ENCODE data around the gene VWA5B1. TPM values are rescaled to one million over a fixed set of nuclear protein-coding genes. Genes with fewer than 3 reads are reported as not detected.

The VWA5B1 gene
- total RNA-seq, 1 donor, result not detected

- H3K4me3 ChIP-seq (ENCODE audit: low read depth, low read length), result no peak overlapping the region
- peak; percentile 22 for DNase-seq (ENCODE audit: low read depth)
- no peak for TF ChIP-seq CTCF (IDR thresholded peaks at IDR 0.05; ENCODE audit: insufficient read depth, low read length)
Measured at GRCh38 chr1:20381045-20381641, 90.5 kb downstream of the VWA5B1 start.

DNA sequence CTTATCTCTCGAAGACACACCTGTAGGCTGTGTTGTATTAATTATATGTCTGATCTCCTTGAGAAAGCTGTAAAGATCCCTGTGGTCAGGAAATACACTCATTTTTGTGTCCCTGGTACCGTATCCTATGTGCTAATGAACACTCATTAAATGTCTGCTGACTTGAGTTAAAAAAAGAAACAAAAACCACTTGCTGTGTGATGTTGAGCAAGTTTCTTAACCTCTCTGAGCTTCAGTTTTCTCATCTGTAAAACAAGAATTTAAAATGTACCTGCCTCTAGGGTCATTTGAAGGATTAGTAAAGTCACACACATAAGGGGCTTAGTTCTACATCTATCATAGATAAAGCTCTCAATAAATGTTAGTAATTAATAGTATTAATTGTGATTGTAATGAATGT lies 91.3 kb downstream of the VWA5B1 start:
- TF ChIP-seq CTCF (IDR thresholded peaks at IDR 0.05; ENCODE audit: insufficient read depth, low read length), result no peak
- no peak for DNase-seq (ENCODE audit: low read depth)
- H3K4me3 ChIP-seq (ENCODE audit: low read depth, low read length), result no peak overlapping the region

- no peak for DNase-seq (ENCODE audit: low read depth)
- no peak overlapping the region for H3K4me3 ChIP-seq (ENCODE audit: low read depth, low read length)
- TF ChIP-seq CTCF (IDR thresholded peaks at IDR 0.05; ENCODE audit: insufficient read depth, low read length), result no peak
Measured at GRCh38 chr1:20382711-20383110, 92.0 kb downstream of the VWA5B1 start.

DNA sequence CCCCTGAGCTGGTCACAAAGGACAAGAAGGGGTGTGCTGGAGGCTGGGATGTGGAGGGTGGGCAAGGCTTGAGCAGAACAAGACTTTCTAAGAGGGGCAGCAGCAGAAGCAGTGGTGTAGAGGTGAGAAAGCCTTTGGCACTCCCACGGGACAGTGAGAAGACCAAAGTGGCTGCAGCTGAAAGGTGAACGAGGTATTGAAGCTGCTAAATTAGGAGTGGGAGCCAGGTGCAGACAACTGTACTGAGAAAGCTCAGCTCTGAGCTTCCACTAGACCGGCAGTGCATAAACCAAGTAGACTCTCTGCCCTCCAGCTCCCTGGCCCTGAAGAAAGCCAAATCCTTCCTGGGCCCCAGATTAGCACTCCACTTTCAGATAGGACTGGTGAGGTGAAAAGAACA lies 93.0 kb downstream of the VWA5B1 start:
- DNase-seq (ENCODE audit: low read depth), result no peak
- H3K4me3 ChIP-seq (ENCODE audit: low read depth, low read length), result no peak overlapping the region
- TF ChIP-seq CTCF (IDR thresholded peaks at IDR 0.05; ENCODE audit: insufficient read depth, low read length), result no peak

DNA sequence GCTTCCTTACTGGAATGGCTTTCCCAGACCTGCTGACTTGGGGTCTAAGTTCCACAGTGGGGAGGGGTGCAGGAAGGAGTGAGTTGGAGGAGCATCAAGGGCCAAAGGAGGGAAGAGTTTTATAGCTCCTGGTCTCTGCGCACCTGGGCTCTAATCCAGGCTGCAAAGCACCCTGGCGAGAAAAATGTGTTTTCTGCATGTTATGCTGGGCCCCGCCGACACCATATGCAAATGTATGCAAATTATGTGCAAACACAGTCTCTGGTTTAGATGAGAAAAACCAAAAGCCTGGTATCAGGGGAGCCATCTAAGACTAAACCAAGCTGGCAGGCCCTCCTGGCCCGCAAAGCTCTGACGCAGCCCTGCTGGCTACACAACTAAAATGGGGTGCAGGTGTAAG lies 95.0 kb downstream of the VWA5B1 start:
- no peak for TF ChIP-seq CTCF (IDR thresholded peaks at IDR 0.05; ENCODE audit: insufficient read depth, low read length)
- no peak overlapping the region for H3K4me3 ChIP-seq (ENCODE audit: low read depth, low read length)
- DNase-seq (ENCODE audit: low read depth), result no peak

- no peak overlapping the region for H3K4me3 ChIP-seq (ENCODE audit: low read depth, low read length)
- TF ChIP-seq CTCF (IDR thresholded peaks at IDR 0.05; ENCODE audit: insufficient read depth, low read length), result no peak
- no peak for DNase-seq (ENCODE audit: low read depth)
Measured at GRCh38 chr1:20386323-20387081, 95.8 kb downstream of the VWA5B1 start.

All from fibroblast of the aortic adventitia (primary cell).